Fibroblast of gingiva (primary cell): ENCODE data around the gene SH3BGRL2.
A peak's percentile ranks its signal among the peaks of the same experiment; 100 is the strongest.
"Not testable (repeated sequence)": the region's sequence is repeated elsewhere in the genome, so short reads cannot be mapped to it uniquely, and the experiment has no call there.

Experiments
- DNase-seq: peaks from one replicate; pipeline ENCODE4 v3.0.0-alpha.2; 2011; ENCODE audit warnings: low read depth

Gene SH3BGRL2

GRCh38 chr6:79649016-79649415 is 17.9 kb downstream of the SH3BGRL2 start:
- no peak for DNase-seq

- DNase-seq = no peak
Measured at GRCh38 chr6:79650950-79651349, 19.8 kb downstream of the SH3BGRL2 start.

GRCh38 chr6:79656134-79656533 is 25.0 kb downstream of the SH3BGRL2 start:
- DNase-seq = no peak

- DNase-seq = no peak
Measured at GRCh38 chr6:79657238-79657637, 26.1 kb downstream of the SH3BGRL2 start.

GRCh38 chr6:79663655-79664054 is 32.5 kb downstream of the SH3BGRL2 start:
- DNase-seq = not testable (repeated sequence)

- no peak for DNase-seq
Measured at GRCh38 chr6:79665725-79666551, 34.8 kb downstream of the SH3BGRL2 start.

- DNase-seq = no peak
Measured at GRCh38 chr6:79666634-79667033, 35.5 kb downstream of the SH3BGRL2 start.

GRCh38 chr6:79668381-79668780 is 37.3 kb downstream of the SH3BGRL2 start:
- DNase-seq = no peak

- no peak for DNase-seq
Measured at GRCh38 chr6:79669766-79670165, 38.6 kb downstream of the SH3BGRL2 start.

GRCh38 chr6:79670789-79671188 is 39.7 kb downstream of the SH3BGRL2 start:
- DNase-seq = no peak

GRCh38 chr6:79671600-79672266 is 40.6 kb downstream of the SH3BGRL2 start:
- peak; percentile 13 for DNase-seq

GRCh38 chr6:79672631-79673111 is 41.5 kb downstream of the SH3BGRL2 start:
- DNase-seq = peak; percentile 30

- DNase-seq = no peak
Measured at GRCh38 chr6:79673947-79674346, 42.8 kb downstream of the SH3BGRL2 start.

GRCh38 chr6:79676785-79677736 is 45.9 kb downstream of the SH3BGRL2 start:
- DNase-seq = no peak

GRCh38 chr6:79682682-79683081 is 51.6 kb downstream of the SH3BGRL2 start:
- not testable (repeated sequence) for DNase-seq

- no peak for DNase-seq
Measured at GRCh38 chr6:79684876-79685275, 53.7 kb downstream of the SH3BGRL2 start.

- no peak for DNase-seq
Measured at GRCh38 chr6:79686707-79687309, 55.7 kb downstream of the SH3BGRL2 start.

GRCh38 chr6:79687759-79688158 is 56.6 kb downstream of the SH3BGRL2 start:
- no peak for DNase-seq

- DNase-seq = peak; percentile 67
Measured at GRCh38 chr6:79694156-79694555, 63.0 kb downstream of the SH3BGRL2 start.

GRCh38 chr6:79694623-79695343 is 63.7 kb downstream of the SH3BGRL2 start:
- no peak for DNase-seq

GRCh38 chr6:79697430-79697829 is 66.3 kb downstream of the SH3BGRL2 start:
- DNase-seq = no peak
